GM21423 (cell line): ENCODE measurements around the gene L3MBTL4.
"Not testable (repeated sequence)": the region's sequence is repeated elsewhere in the genome, so short reads cannot be mapped to it uniquely, and the experiment has no call there.

Source experiments
- ATAC-seq: cut with Tn5 transposase; IDR thresholded peaks from one replicate; pipeline ENCODE4 v1.9.1; 2021; ENCODE audit warnings: mild to moderate bottlenecking, moderate library complexity; ENCODE audit not compliant: unreplicated experiment

L3MBTL4 gene

DNA sequence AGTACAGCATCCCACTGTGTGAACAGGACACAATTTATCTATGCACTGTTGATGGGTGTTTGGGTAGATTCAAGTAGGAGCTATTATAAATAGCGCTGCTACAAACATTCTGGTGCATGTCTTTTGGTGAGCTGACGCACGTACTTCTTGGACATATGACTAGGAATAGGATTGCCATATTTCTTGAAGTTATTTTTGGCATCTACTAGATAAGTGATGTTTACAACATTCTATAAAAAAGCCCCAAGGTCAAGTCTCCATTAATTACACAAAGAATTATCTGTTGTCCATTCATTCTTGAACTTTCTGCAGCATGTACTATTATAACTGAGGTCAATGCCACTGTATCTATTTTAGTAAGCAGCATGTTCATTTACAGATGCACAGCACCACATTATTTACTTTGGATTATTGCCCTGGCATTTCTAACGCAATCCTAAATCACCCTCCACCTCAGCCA, 293.9 kb downstream of the L3MBTL4 start:
- no peak for ATAC-seq

DNA sequence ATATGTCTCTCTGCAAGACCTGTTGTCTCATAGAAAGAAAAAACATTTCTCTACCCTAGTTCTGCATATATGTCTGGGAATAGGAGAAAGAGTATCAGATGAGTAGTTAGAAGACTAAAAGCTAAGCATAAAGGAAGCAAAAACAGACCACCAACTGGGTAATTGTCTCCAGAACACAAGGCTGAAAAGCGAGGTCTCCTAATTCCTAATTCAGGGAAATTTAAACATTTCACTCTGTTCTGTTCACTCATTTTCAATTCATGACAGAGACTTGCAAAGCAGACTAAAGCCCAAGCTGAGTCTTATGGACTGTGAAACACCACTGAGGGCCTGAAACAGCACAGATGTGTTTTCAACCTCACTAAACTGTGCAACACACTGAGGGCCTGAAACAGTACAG, 294.9 kb downstream of the L3MBTL4 start:
- ATAC-seq: no peak

DNA sequence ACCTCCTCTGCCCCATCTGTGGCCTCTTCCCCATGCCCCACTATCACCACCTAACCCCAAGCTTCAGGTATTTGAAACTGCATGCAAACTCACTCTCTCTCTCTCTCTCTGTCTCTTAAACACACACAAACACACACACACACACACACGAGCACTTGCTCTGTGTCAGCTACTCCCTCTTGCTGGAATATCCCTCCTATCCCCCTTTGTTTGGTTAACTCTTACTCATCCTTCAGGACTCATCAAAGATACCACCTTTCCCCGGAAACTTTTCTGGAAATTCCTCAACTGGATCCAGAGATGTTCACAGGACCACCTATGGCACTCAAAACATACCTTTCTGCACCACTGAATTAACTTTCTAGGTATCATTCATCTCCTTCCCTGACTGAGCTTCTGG, 296.6 kb downstream of the L3MBTL4 start:
- no peak for ATAC-seq

DNA sequence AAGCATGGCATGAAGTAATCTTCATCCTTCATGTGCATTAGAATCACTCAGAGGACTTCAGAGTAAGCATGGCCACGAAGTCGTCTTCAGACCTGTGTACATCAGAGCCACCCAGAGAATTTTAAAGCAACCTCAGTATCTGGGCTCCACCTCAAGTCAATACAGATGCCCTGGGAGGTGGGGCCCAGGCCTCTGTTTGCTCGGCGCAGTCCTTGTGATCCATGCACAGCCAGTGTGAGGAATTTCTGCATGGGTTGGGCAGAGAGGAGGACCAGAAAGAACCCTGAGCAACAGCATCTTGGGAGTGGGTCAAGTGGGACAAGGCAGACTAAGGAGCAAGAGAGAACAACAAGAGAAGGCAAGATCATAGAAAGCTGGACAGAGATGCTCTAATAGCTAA, 299.0 kb downstream of the L3MBTL4 start:
- ATAC-seq: no peak

DNA sequence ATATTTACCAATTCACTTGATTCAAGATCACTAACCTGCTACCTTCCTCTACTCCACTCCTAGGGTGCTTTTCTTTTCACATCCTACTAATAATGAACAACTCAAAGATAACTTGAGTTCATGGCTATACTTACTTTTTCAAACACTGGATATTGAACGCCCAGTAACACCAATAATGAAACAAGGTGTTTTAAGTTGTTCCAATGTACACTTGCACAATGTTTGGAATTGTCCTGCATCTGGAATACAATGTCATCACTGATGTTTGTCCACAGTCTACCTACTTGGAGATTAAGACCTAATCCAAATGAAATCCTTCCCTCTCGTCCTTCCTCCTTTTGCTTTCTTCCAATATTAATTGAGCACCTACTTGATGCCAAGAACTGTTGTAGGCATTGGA, 301.1 kb downstream of the L3MBTL4 start:
- ATAC-seq: no peak

DNA sequence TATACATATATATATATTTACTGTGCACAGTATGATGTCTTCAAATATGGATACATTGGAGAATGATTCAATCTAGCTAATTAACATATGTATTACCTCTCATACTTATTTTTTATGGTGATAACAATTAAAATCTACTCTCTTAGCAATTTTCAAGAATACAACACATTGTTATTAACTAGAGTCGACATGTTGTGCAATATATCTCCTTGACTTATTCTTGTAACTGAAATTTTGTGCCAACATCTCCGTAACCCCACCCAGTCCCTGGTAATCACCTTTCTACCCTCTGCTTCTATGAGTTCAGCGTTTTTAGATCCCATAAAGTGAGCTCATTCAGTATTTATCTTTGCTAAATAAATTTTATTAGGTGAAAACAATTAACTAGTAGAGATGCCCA, 303.0 kb downstream of the L3MBTL4 start:
- no peak for ATAC-seq

DNA sequence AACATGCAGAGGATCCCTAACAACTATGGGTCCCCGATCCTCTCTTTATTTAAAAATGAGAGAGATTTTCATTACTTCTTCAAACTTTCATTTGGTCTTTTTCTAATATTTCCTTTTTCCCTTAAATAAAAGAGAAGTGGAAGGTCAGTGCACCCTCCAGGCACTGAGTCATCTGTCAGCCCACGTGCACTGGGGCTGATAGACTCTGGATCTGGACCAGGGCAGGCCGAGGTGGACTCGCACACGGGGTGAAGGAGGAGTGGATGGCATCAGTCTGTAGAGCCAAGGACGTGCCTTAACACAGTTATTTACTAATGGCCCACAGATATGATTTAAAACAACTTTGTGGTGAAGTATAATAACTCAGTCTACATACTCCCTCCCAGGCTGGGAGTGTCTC, 305.0 kb downstream of the L3MBTL4 start:
- no peak for ATAC-seq

DNA sequence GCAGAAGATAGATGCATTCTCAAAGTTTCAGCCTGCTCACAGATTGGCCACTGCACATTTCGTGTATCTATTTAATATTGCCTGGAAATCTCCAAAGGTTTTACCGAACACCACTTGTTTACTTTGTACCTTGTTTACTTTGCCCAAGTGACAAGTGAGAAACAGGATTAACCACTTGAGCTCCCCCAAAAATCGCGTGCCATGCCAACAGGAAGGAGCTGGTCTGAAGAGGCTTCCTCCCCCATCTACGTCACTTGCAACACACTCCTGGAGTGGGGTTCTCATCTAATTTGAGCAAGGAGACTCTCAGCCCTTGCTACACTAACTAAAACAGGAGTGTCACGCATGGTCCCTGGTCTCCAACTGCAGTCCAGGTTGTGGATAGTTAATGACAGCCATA, 306.9 kb downstream of the L3MBTL4 start:
- no peak for ATAC-seq

DNA sequence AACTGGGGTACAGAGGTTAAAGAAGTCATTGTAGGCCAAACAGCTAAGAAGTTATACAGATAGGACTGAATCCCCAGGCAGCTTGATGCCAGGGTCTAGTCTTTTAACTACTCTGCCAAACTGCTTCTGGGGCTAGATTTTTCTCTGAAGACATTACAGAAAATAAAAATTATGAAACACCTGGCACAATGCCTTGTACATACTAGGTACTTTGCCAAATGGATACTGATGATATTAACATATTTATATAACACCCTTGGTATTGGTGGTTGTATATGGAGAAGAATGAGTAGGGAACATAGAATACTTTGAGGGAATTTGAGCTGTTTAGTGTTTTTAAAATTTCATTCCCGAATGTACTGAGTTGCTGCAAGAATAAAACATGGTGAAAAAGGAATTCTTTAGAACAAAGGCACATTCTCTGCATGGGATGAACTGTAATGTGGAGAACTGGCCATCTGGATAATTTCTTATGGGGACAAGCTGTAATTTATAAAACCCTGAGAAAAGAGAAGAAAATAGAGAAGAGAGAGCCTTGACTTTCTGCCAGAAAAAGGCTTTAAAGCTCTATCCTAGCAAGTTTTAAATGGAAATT, 308.5 kb downstream of the L3MBTL4 start:
- no peak for ATAC-seq

DNA sequence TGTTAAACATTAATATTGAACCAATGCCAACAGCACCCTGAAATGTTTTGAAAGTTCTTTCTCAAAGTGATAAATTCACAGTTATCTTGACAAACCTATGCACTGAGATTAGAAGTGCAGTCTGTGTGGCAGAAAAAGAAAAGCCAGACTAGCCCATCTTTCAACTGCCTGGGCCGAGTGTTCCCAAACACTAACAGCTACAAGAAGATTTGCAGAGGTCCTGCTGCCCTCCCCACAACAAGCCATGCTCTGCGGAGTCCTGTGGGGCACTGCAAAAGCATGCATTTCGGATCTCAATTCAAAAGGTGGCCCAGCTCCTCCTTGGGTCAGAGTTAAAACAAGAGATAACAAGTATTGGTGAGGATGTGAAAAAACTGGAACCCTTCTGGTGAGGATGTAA, 311.0 kb downstream of the L3MBTL4 start:
- no peak for ATAC-seq

DNA sequence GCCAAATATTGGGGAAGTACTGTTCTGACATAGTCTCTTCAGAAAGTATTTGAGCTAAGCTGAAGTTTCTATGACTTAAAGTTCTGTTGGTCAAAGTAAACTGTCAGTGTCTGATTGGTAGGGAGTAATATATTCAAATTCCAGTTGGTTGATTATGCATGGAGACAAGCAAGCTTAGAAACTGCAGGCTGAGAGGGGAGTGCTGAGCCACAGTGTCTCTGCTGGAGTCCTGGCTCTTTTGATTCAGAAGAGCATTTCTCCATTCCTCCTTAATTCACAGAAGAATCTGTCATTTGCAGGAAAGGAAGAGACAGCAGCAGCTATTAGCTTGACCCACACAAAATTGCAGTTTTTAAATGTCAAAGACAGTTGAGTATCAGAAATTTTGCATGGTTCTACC, 318.0 kb downstream of the L3MBTL4 start:
- ATAC-seq: no peak

DNA sequence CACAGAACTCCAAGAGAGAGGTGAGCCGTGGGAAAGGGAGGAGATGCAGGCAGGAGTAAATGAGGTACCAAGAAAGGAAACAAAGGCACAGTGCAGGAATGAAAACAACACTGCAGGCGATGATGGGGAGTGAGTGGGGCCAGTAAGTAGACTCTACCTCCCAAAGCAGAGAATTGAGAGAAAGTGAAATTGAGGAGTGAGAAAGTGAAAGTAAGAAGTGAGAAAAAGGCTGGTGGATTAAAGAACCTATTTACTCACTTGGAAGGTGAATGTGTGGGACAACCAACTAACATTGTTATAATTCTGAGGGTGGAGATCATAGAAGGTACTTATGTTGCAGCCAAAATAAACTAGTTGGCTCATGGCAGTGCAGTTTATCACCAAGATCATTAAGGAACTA, 326.3 kb downstream of the L3MBTL4 start:
- no peak for ATAC-seq

DNA sequence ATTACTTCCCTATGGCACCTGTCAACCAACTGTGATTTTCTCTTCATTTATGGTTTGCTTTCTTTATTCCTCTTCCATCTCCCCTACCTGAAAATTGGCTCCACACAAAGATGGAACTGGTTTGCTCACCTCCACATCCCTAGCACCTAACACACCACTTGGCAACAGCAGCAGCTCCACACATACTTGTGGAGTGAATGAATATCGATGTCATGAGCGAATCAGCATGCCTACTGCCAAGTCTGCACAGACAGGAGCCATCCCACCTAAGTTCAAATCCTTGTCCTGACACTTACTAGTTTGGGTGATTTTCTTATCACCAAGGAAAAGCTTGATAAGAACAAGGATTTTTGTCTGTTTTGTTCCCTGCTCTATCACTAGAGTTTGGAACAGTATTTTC, 328.0 kb downstream of the L3MBTL4 start:
- no peak for ATAC-seq

DNA sequence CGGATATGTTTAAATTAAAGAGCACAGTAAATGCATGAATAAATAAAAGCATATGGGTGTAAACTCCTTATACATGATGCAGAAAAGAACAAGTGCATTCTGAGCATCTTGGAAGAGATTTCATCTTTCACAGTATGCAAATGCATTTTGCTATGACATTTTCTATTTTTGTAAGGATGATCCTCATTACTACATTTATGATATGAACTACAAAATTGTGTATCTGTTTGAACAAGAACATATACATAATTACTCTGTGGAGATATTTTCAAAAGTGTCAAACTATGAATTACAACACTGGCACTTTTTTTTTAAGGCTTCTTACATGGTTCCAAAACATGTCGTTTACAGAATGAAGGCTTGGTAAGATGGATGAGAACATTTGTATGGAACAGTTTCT, 335.3 kb downstream of the L3MBTL4 start:
- ATAC-seq: no peak

DNA sequence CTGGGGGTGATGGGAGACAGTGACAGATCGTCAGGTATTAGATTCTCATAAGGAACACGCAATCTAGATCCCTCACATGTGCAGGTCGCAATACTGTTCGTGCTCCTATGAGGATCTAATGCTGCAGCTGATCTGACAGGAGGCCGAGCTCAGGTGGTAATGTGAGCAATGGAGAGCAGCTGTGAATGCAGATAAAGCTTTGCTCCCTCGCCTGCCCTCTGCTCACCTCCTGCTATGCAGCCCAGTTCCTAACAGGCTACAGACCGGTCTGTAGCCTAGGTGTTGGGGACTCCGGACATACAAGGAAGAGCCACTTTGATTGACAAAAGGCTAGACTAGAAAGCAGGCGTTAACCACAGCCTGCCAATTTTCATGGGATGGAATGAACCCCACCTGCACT, 335.8 kb downstream of the L3MBTL4 start:
- ATAC-seq: no peak

DNA sequence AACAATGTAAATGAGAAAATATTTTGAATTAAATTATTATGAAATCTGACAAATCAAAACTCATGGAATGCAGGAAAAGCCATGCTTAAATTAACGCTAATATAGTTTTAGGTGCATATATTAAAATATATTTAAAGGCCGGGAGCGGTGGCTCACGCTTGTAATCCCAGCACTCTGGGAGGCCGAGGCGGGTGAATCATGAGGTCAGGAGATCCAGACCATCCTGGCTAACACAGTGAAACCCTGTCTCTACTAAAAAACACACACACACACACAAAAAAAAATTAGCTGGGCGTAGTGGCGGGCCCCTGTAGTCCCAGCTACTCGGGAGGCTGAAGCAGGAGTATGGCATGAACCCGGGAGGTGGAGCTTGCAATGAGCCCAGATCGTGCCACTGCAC, 342.3 kb downstream of the L3MBTL4 start:
- not testable (repeated sequence) for ATAC-seq

DNA sequence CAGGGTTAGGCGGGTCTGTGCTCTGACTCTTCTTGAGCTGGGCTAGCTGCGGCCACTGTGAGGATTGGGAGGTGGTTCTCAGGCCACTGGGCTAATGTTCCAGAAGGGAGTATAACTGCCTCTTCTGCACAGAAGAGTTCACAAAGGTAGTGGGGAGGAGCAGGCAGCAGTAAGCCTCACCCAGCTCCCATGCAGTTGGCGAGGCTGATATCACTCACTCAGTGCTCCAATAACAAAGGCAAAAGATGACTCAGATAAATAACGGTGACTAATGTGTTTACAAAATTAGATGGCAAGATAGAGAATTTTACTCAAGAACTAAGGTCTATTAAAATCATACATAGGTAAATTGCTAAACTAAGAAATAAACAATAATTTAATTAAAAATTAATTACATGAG, 345.2 kb downstream of the L3MBTL4 start:
- ATAC-seq: no peak

DNA sequence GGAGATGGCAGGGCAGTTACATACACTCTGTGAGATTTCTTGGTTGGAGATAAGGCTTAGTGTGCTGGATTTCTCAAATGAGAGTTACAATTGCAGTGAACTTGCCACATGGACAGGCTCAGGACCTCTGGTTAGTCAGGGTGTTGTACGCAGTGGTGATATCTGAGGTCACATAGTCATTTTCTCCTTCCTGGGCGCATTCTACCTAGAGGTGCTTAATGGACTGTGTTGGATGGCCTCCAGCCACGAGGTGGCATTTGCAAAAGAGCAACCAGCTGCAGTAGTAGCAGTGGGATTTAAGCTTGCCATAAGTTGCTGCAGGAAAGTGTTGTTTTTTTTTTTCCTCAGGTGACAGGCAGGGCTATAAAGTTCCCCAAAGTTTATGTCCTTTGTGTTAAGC, 345.6 kb downstream of the L3MBTL4 start:
- ATAC-seq: no peak

DNA sequence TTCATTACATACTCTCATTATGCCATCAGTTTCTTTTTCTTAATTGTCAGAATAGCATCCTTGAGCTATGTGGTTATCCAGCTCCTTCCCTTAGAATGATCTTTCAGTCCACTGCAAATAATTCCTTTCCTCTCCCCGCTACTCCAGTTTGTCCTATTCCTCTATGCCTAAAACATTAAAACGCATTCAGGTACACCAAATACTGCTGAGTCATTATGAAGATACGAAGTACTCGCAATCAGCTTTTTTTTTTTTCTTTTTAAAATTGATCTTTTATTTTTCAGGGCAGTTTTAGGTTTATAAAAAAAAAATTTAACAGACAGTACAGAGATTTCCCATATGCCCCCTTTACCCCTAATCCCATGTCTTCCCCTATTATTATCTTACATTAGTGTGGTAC, 354.6 kb downstream of the L3MBTL4 start:
- no peak for ATAC-seq

DNA sequence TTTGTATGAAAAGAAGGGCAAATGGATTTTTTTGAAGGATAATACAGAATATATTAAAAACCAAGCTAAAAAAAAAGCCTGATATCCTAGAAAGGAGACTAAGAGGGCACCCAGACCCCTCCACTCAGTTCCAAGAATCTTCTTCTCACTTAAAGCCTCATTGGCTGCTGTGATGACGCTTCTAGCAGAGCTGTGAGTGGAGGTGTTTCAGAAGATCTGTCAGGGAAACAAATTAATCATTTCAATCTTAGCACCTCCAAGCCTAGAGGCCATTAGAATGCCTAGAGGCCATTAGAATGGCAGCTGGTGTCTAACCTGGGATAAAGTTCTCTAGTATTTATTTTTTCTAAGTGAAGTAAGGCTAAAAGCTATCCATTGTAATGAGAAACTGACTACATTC, 355.2 kb downstream of the L3MBTL4 start:
- no peak for ATAC-seq

DNA sequence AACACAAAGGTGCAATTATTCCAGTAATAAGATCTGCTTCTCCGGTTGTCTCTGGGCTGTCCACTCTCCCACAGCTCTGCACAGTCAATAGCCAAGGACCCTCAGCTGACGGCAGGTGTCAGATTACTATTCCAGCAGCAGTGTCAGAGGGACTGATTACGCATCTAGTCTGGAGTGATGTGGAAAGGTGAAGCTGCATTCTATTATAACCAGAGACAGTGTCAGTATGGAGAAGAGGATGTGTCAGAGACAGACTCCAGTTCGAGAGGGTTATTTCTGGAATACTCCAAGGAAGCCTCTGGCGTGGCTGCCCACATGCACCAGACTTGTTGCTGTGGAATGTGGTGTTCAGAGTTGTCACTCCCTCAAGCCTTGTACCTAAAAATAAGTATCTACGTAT, 355.8 kb downstream of the L3MBTL4 start:
- ATAC-seq: no peak

DNA sequence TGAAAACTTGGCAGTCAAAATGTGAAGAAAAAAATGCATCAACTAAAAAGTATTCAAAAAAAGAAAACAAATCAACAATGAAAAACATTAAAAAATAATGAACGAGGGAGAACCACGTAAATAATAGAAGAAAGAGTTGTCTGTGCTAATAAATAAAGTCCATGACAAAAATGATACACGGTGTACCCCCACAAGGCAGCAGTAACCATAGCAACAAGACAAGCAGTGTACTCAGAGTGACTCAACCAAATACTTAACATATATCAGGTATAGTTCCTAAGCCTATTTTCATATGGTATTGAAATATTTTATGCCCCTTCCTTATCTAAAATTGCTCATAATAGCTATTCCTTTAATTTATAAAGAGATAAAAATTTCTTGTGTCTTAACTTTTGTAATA, 357.1 kb downstream of the L3MBTL4 start:
- ATAC-seq: no peak

DNA sequence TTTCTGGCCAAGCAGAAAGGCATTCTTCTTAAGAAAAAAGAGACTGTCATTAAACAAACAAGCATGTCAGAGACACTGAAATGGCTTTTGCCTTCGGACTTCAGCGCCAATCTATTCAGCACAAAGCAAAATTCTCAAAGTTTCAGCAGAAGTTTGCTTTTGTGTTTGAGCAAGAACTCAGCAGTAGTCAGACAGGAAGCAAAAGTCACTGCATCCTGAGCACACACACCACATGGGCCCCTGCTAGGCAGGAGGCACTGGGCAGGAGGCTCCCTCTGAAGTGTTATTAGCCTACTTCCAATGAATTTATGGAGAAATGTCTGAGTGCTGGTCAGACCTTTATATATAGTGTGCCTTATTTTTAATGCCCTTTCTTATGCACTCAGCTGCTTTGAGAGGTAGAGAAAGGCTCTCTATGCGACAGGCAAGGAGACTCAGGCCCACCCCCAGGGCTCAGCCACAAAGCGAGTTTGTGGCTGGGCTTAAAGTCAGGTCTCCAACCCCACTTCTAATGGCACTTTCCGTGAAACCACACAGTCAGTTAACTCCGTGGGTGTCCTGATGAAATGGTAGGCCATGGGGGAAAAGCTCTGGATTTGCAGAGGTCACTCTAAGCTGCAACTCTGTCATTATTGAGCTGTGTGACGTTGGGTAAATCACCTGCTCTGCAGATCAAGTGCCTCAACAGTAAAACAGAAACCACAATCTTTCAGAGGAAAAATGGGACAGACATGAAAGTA, 358.4 kb downstream of the L3MBTL4 start:
- no peak for ATAC-seq
